H1 (cell line): ENCODE measurements around the gene ETV1. TPM values are rescaled to one million over a fixed set of nuclear protein-coding genes. Genes with fewer than 3 reads are reported as not detected.

Experiments
- CTCF ChIA-PET: fragments of 300-600 bp; sonication (Branson Sonifier 250); formaldehyde crosslinking; loops from one replicate; lab custom pipeline; 2021; ENCODE audit not compliant: partially characterized antibody; lab: Charles Lee
- POLR2A ChIA-PET: fragments of 300-600 bp; sonication (Branson Sonifier 250); formaldehyde crosslinking; loops from one replicate; lab custom pipeline; 2021; ENCODE audit warnings: inconsistent platforms; ENCODE audit not compliant: partially characterized antibody; lab: Charles Lee
- DNase-seq, 2 experiments: peaks; one replicate each; pipeline versions ENCODE4 v3.0.0 to v3.0.0-alpha.2; 2010 to 2022; ENCODE audit warnings: low spot score in 2 of 2, low read depth in 1 of 2, mixed read lengths in 1 of 2
- FAIRE-seq: peaks from 2 replicates; lab custom pipeline; 2011; peaks lifted over from hg19 to GRCh38; lab: Jason Lieb, UNC
- H2AFZ ChIP-seq: 2 replicates; pipeline ENCODE4 v1.8.1; 2012; ENCODE audit warnings: low read length, inconsistent platforms
- H2AK5ac ChIP-seq: 2 replicates; pipeline ENCODE4 v1.6.1; 2013; ENCODE audit warnings: low read depth, low read length
- H2BK120ac ChIP-seq: replicated peaks from 2 replicates; pipeline ENCODE3; 2013; ENCODE audit warnings: low read depth, low read length, inconsistent platforms
- H2BK12ac ChIP-seq: 2 replicates; pipeline ENCODE4 v1.6.1; 2013; ENCODE audit warnings: low read depth, low read length
- H2BK15ac ChIP-seq: 2 replicates; pipeline ENCODE4 v1.6.1; 2013; ENCODE audit warnings: low read length
- H2BK20ac ChIP-seq: 2 replicates; pipeline ENCODE4 v1.6.1; 2013; ENCODE audit warnings: low read length
- H2BK5ac ChIP-seq: 2 replicates; pipeline ENCODE4 v1.6.1; 2013; ENCODE audit warnings: low read depth, low read length
- H3K14ac ChIP-seq: 2 replicates; pipeline ENCODE4 v1.6.1; 2013; ENCODE audit warnings: inconsistent platforms; ENCODE audit not compliant: insufficient read length
- H3K18ac ChIP-seq: 2 replicates; pipeline ENCODE4 v1.6.1; 2013; ENCODE audit warnings: low read length; ENCODE audit errors: extremely low read depth
- H3K23ac ChIP-seq: 2 replicates; pipeline ENCODE4 v1.6.1; 2013; ENCODE audit warnings: inconsistent platforms; ENCODE audit not compliant: insufficient read length
- H3K23me2 ChIP-seq: 2 replicates; pipeline ENCODE4 v1.6.1; 2013; ENCODE audit warnings: low read depth, low read length
- H3K27ac ChIP-seq: 2 replicates; pipeline ENCODE4 v1.6.1; 2011; ENCODE audit warnings: low read depth, low read length, inconsistent platforms
- H3K27me3 ChIP-seq, 4 experiments: replicated peaks in 1 of 4; 1 replicate in 1 of 4; 2 replicates in 3 of 4; pipeline versions ENCODE4 v1.6.1 to v1.8.1; 2011 to 2013; ENCODE audit warnings: low read length in 3 of 4, mild to moderate bottlenecking in 3 of 4, inconsistent platforms in 2 of 4, mixed read lengths in 2 of 4, moderate library complexity in 1 of 4; ENCODE audit not compliant: control insufficient read depth in 3 of 4, insufficient read depth in 3 of 4; ENCODE audit errors: extremely low read depth in 1 of 4
- H3K36me3 ChIP-seq, 4 experiments: 2 replicates each; pipeline versions ENCODE4 v1.6.1 to v1.8.1; 2011 to 2013; ENCODE audit warnings: mild to moderate bottlenecking in 4 of 4, low read length in 3 of 4, moderate library complexity in 2 of 4, control low read depth in 1 of 4, inconsistent platforms in 1 of 4; ENCODE audit not compliant: insufficient read depth in 4 of 4, control insufficient read depth in 2 of 4
- H3K4ac ChIP-seq: replicated peaks from 2 replicates; pipeline ENCODE3; 2013; ENCODE audit warnings: low read length, low read depth, mixed read lengths, inconsistent platforms; ENCODE audit not compliant: insufficient read length
- H3K4me1 ChIP-seq, 4 experiments: replicated peaks in 1 of 4; 1 replicate in 1 of 4; 2 replicates in 3 of 4; pipeline versions ENCODE4 v1.6.1 to v1.8.1; 2011 to 2013; ENCODE audit warnings: low read length in 3 of 4, inconsistent platforms in 2 of 4, mixed read lengths in 1 of 4; ENCODE audit not compliant: insufficient read depth in 4 of 4, control insufficient read depth in 3 of 4
- H3K4me2 ChIP-seq, 2 experiments: 2 replicates each; pipeline versions ENCODE4 v1.6.1 to v1.8.1; 2011 to 2013; ENCODE audit warnings: low read depth in 2 of 2, low read length in 2 of 2, control low read depth in 1 of 2, inconsistent platforms in 1 of 2, mild to moderate bottlenecking in 1 of 2; ENCODE audit not compliant: insufficient read depth in 1 of 2
- H3K4me3 ChIP-seq, 4 experiments: fragments of 200-600, 300-600 bp in 1 of 4; sonication (generic), shearing (Covaris generic), sonication (Bioruptor Twin) in 1 of 4; 2 replicates each; pipeline versions ENCODE4 v1.5.1 to v1.8.1; 2011 to 2016; ENCODE audit warnings: low read length in 4 of 4, low read depth in 3 of 4, control low read depth in 2 of 4, inconsistent platforms in 2 of 4, mild to moderate bottlenecking in 2 of 4, mixed read lengths in 1 of 4, moderate library complexity in 1 of 4; ENCODE audit not compliant: insufficient read depth in 2 of 4; ENCODE audit errors: extremely low read depth in 1 of 4
- H3K56ac ChIP-seq: replicated peaks from 2 replicates; pipeline ENCODE3; 2013; ENCODE audit warnings: low read depth, mild to moderate bottlenecking, mixed read lengths, low read length, inconsistent platforms; ENCODE audit not compliant: insufficient read length
- H3K79me1 ChIP-seq: 2 replicates; pipeline ENCODE4 v1.6.1; 2013; ENCODE audit warnings: low read depth, low read length, control low read depth
- H3K79me2 ChIP-seq, 2 experiments: 2 replicates each; pipeline versions ENCODE4 v1.6.1 to v1.8.1; 2012 to 2013; ENCODE audit warnings: low read length in 2 of 2, mild to moderate bottlenecking in 2 of 2, inconsistent platforms in 1 of 2; ENCODE audit not compliant: insufficient read depth in 2 of 2, control insufficient read depth in 1 of 2
- H3K9ac ChIP-seq, 4 experiments: replicated peaks in 1 of 4; 1 replicate in 1 of 4; 2 replicates in 3 of 4; pipeline versions ENCODE4 v1.6.1 to v1.8.1; 2011 to 2013; ENCODE audit warnings: low read depth in 3 of 4, low read length in 3 of 4, control low read depth in 2 of 4, mild to moderate bottlenecking in 2 of 4, moderate library complexity in 2 of 4, inconsistent platforms in 1 of 4; ENCODE audit errors: extremely low read depth in 1 of 4
- H3K9me3 ChIP-seq, 2 experiments: 2 replicates each; pipeline versions ENCODE4 v1.6.1 to v1.8.1; 2012 to 2013; ENCODE audit warnings: mild to moderate bottlenecking in 2 of 2, moderate library complexity in 2 of 2, control low read depth in 1 of 2, inconsistent platforms in 1 of 2, low read depth in 1 of 2, low read length in 1 of 2, mixed read lengths in 1 of 2; ENCODE audit not compliant: insufficient read depth in 2 of 2
- H4K20me1 ChIP-seq, 2 experiments: replicated peaks in 1 of 2; 2 replicates each; pipeline versions ENCODE3 to v1.8.1; 2011 to 2013; ENCODE audit warnings: inconsistent platforms in 2 of 2, low read length in 2 of 2, mild to moderate bottlenecking in 1 of 2; ENCODE audit not compliant: insufficient read depth in 2 of 2, control insufficient read depth in 1 of 2
- H4K5ac ChIP-seq: 2 replicates; pipeline ENCODE4 v1.6.1; 2013; ENCODE audit warnings: low read length, low read depth, mixed read lengths, inconsistent platforms; ENCODE audit not compliant: insufficient read length
- H4K8ac ChIP-seq: 2 replicates; pipeline ENCODE4 v1.8.0; 2013; ENCODE audit warnings: mild to moderate bottlenecking, moderate library complexity, low read length, inconsistent platforms; ENCODE audit not compliant: insufficient read depth; ENCODE audit errors: extremely low read depth
- H4K91ac ChIP-seq: replicated peaks from 2 replicates; pipeline ENCODE3; 2013; ENCODE audit warnings: low read length, mixed read lengths, inconsistent platforms; ENCODE audit not compliant: insufficient read length
- WGBS, 2 experiments: shearing (Covaris generic) in 1 of 2; methylation state at CpG; one replicate each; pipeline versions ENCODE4 v1.1.6 to v1.1.7; 2013 to 2015; ENCODE audit warnings: low lambda C conversion rate in 2 of 2, mixed read lengths in 2 of 2, inconsistent platforms in 1 of 2, low coverage in 1 of 2, missing lambda C conversion rate in 1 of 2; ENCODE audit not compliant: insufficient replicate concordance in 2 of 2, insufficient coverage in 1 of 2, insufficient read length in 1 of 2; ENCODE audit errors: extremely low coverage in 1 of 2, missing lambda C conversion rate in 1 of 2; 5-methylcytosine and 5-hydroxymethylcytosine counted together
- polyA plus RNA-seq, 7 experiments: library from polyadenylated mRNA; depleted of rRNA in 3 of 7; stranded (reverse) in 5 of 7; unstranded in 2 of 7; fragments of >200 nt in 5 of 7; fragments of 200-250 nt in 2 of 7; gene quantifications; 1 replicate in 5 of 7; 2 replicates in 1 of 7; 4 replicates in 1 of 7; pipeline versions ENCODE4 v1.2.1 to v1.2.3, GENCODE V29; 2011 to 2013; ENCODE audit warnings: missing spikeins in 2 of 7, mixed read lengths in 2 of 7
- total RNA-seq: library from RNA; stranded (reverse); fragmentation: NEBNext Ultra II Directional; extraction: Animal tissue kit (Norgen Biotek cat#: 25700); gene quantifications from 2 replicates; pipeline ENCODE4 v1.2.1, GENCODE V29; 2021

The ETV1 gene
- total and polyA plus RNA-seq, 2 of the 8 experiments (the other 6 are each of a cell fraction or from before 2014, with no cell fraction given) = 58.3 to 91.2 TPM

DNA sequence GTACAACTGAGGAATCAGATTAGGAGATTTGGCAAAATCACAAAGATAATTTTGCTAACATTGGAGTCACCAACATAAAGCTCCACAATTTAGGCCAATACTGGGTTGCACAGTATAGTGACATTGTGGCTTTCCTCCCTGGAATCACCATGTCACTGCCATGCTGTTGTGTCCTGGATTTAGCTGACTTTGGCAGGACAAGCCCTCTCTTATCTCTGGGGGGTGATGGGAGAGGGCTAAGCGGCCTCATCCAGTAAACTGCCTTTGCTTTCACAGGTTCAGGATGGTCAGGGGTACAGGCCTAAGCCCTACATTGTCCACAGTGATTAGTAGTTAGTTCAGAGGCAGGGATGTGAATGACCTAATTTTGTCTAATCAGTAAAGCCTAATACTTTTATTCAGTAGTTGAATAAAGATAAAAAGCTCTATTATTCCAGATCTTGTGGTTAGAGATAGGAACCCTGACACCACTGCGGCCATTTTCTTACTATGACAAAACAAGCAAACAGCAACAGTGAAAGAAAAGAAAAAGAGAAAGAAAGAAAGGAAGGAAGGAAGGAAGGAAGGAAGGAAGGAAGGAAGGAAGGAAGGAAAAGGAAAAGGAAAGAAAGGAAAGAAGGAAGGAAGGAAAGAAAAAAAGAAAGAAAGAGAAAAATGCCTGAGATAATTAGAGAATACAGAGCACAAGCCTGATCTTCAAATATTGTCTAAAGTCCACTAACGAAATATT, 140.1 kb downstream of the ETV1 start:
- Histone ChIP-seq H2BK5ac (no peak overlapping the region), H2BK20ac (no peak overlapping the region), H4K91ac (peak overlapping the region; percentile 6), H3K4me3 (no peak overlapping the region), H2AK5ac (no peak overlapping the region), H2BK15ac (no peak overlapping the region), H3K79me1 (no peaks in the 10 kb centered on the region), H3K27ac (no peak overlapping the region), H3K4me1 (peaks cover 3 to 9% (median 5%) of the 10 kb centered on the region in 4 experiments; a peak in 5 of 7 replicates), H3K27me3 (no peaks in the 10 kb centered on the region), H4K5ac (no peak overlapping the region), H3K14ac (no peak overlapping the region), H2BK12ac (no peak overlapping the region), H4K8ac (no peak overlapping the region), H2AFZ (peak overlapping the region; percentile 85; the same call in 1 of the 2 replicates), H2BK120ac (peak overlapping the region; percentile 84), H3K4me2 (no peak overlapping the region), H3K23ac (no peak overlapping the region), H3K9ac (no peak overlapping the region), H3K79me2 (no peaks in the 10 kb centered on the region), H3K18ac (no peak overlapping the region), H4K20me1 (no peaks in the 10 kb centered on the region), H3K9me3 (no peaks in the 10 kb centered on the region), H3K36me3 (no peaks in the 10 kb centered on the region; a peak in 1 of 8 replicates), H3K56ac (peak overlapping the region; percentile 18), H3K4ac (peak overlapping the region; percentile 64), H3K23me2 (no peaks in the 10 kb centered on the region; the same call in 1 of the 2 replicates)
- ChIA-PET POLR2A (no interaction called here), CTCF (interaction anchor here (0.5 to 0.9 kb wide), 3 partner anchors 12 to 567 kb away, joined by 3 read pairs; no protein-coding TSS in a partner anchor)
- WGBS, 2 experiments = 79% methylated on average over 3 of the region's 3 CpGs; no CpG with 5 or more reads in 1 of the 2 experiments
- FAIRE-seq (no peak), DNase-seq (no peak)
